Stimulated activated CD4-positive, alpha-beta T cell treated with anti-CD3 and anti-CD28 coated beads, Interleukin-1b, Interleukin-23, amount 100 ng/mL, for 1 hour (primary cell): ENCODE data around the gene KAT8.

Experiments used
- DNase-seq, 2 donors: peaks; one replicate each; pipeline ENCODE4 v3.0.0-alpha.2; 2020; ENCODE audit warnings: low read depth in 2 of 2

The KAT8 gene

GRCh38 chr16:31117384-31118222, at the start of gene KAT8:
TSS of gene KAT8 (plus strand) at chr16:31117664. CDS start at chr16:31117682, 18 bp downstream.
- peak; percentile 90 for DNase-seq

- no peak for DNase-seq
Observed at GRCh38 chr16:31071861-31072260, 45.6 kb upstream of the KAT8 start.

- no peak for DNase-seq
Observed at GRCh38 chr16:31072540-31073141, 44.8 kb upstream of the KAT8 start.

- peak; percentile 53 to 86 for DNase-seq
Observed at GRCh38 chr16:31073142-31073969, 44.1 kb upstream of the KAT8 start.

GRCh38 chr16:31073970-31074813, 43.3 kb upstream of the KAT8 start, which contains the start of the genes ZNF646 and ZNF668:
TSS of gene ZNF646 (plus strand) at chr16:31074422. CDS start at chr16:31076325, 1,903 bp downstream.
TSS of gene ZNF668 (minus strand) at chr16:31074240. CDS start at chr16:31064459, 9,781 bp downstream.
- DNase-seq: peak; percentile 88 to 90

GRCh38 chr16:31074814-31075183, 42.7 kb upstream of the KAT8 start:
- no peak for DNase-seq

- no peak for DNase-seq
Observed at GRCh38 chr16:31076319-31076718, 41.1 kb upstream of the KAT8 start.

- no peak for DNase-seq
Observed at GRCh38 chr16:31077024-31077423, 40.4 kb upstream of the KAT8 start.

- no peak for DNase-seq
Observed at GRCh38 chr16:31077592-31078396, 39.7 kb upstream of the KAT8 start.

GRCh38 chr16:31078597-31079341, 38.7 kb upstream of the KAT8 start:
- DNase-seq: no peak

GRCh38 chr16:31079342-31079944, 38.0 kb upstream of the KAT8 start:
- DNase-seq: no peak

- no peak for DNase-seq
Observed at GRCh38 chr16:31080035-31080629, 37.3 kb upstream of the KAT8 start.

GRCh38 chr16:31080756-31081419, 36.6 kb upstream of the KAT8 start:
- DNase-seq: no peak

- no peak for DNase-seq
Observed at GRCh38 chr16:31081428-31082351, 35.8 kb upstream of the KAT8 start.

GRCh38 chr16:31082368-31083045, 35.0 kb upstream of the KAT8 start:
- no peak for DNase-seq

GRCh38 chr16:31083081-31083480, 34.4 kb upstream of the KAT8 start:
- no peak for DNase-seq

GRCh38 chr16:31083556-31083955, 33.9 kb upstream of the KAT8 start:
- no peak for DNase-seq
